HEK293T (cell line): Measurements from ENCODE around the gene ULBP2.
"Not testable (repeated sequence)": the region's sequence is repeated elsewhere in the genome, so short reads cannot be mapped to it uniquely, and the experiment has no call there.

Experiments used
- CTCF ChIA-PET: fragments of 350-600 bp; formaldehyde crosslinking; extraction: SDS; loops from one replicate; lab custom pipeline; 2021; ENCODE audit warnings: antibody characterized with exemption, inconsistent platforms; lab: Yijun Ruan, JAX
- POLR2A ChIA-PET: fragments of 350-600 bp; formaldehyde crosslinking; extraction: SDS; loops from one replicate; lab custom pipeline; 2020; ENCODE audit warnings: antibody characterized with exemption, inconsistent platforms; lab: Yijun Ruan, JAX
- DNase-seq: peaks from one replicate; pipeline ENCODE4 v3.0.0; 2012; ENCODE audit warnings: mixed read lengths; ENCODE audit errors: extremely low spot score
- ARNT ChIP-seq: fragments of 450-650 bp; IDR thresholded peaks from 2 replicates; pipeline ENCODE4 v1.6.1; 2017; ENCODE audit warnings: mild to moderate bottlenecking
- BHLHE40 ChIP-seq: fragments of 450-650 bp; IDR thresholded peaks from 2 replicates; pipeline ENCODE4 v1.6.1; 2016; ENCODE audit warnings: mild to moderate bottlenecking, moderate library complexity, borderline replicate concordance
- CTBP1 ChIP-seq: fragments of 450-650 bp; IDR thresholded peaks from 2 replicates; pipeline ENCODE4 v1.6.1; 2016; ENCODE audit warnings: borderline replicate concordance
- ELF4 ChIP-seq: fragments of 450-650 bp; IDR thresholded peaks from 2 replicates; pipeline ENCODE4 v1.6.1; 2017; ENCODE audit warnings: antibody characterized with exemption
- FOXA1 ChIP-seq: fragments of 450-650 bp; IDR thresholded peaks from 2 replicates; pipeline ENCODE4 v1.6.1; 2016; ENCODE audit warnings: mild to moderate bottlenecking
- FOXK2 ChIP-seq: fragments of 450-650 bp; IDR thresholded peaks from 2 replicates; pipeline ENCODE4 v1.6.1; 2016; ENCODE audit warnings: mild to moderate bottlenecking
- FOXM1 ChIP-seq: fragments of 450-650 bp; IDR thresholded peaks from 2 replicates; pipeline ENCODE4 v1.6.1; 2017; ENCODE audit warnings: mild to moderate bottlenecking, borderline replicate concordance
- HDGF ChIP-seq: fragments of 450-650 bp; IDR thresholded peaks from 2 replicates; pipeline ENCODE4 v1.6.1; 2017; ENCODE audit warnings: antibody characterized with exemption, borderline replicate concordance
- L3MBTL2 ChIP-seq: fragments of 450-650 bp; conservative IDR thresholded peaks from 2 replicates; pipeline ENCODE4 v1.6.1; 2016; ENCODE audit warnings: mild to moderate bottlenecking
- LEF1 ChIP-seq: fragments of 450-650 bp; IDR thresholded peaks from 2 replicates; pipeline ENCODE4 v1.6.1; 2017; ENCODE audit warnings: mild to moderate bottlenecking, borderline replicate concordance
- NFRKB ChIP-seq: fragments of 450-650 bp; IDR thresholded peaks from 2 replicates; pipeline ENCODE4 v1.6.1; 2016; ENCODE audit warnings: mild to moderate bottlenecking, moderate library complexity
- SP1 ChIP-seq: fragments of 450-650 bp; IDR thresholded peaks from 2 replicates; pipeline ENCODE4 v1.6.1; 2017
- SUZ12 ChIP-seq: fragments of 450-650 bp; IDR thresholded peaks from 2 replicates; pipeline ENCODE4 v1.6.1; 2016; ENCODE audit warnings: mild to moderate bottlenecking
- TARDBP ChIP-seq: fragments of 450-650 bp; IDR thresholded peaks from 2 replicates; pipeline ENCODE4 v1.6.1; 2016
- ZNF384 ChIP-seq: fragments of 450-650 bp; IDR thresholded peaks from 2 replicates; pipeline ENCODE4 v1.6.1; 2016
- TF ChIP-seq, protein P1 (sequence below): fragments of 450-650 bp; IDR thresholded peaks from 2 replicates; pipeline ENCODE4 v1.6.1; 2016

The ULBP2 gene

DNA sequence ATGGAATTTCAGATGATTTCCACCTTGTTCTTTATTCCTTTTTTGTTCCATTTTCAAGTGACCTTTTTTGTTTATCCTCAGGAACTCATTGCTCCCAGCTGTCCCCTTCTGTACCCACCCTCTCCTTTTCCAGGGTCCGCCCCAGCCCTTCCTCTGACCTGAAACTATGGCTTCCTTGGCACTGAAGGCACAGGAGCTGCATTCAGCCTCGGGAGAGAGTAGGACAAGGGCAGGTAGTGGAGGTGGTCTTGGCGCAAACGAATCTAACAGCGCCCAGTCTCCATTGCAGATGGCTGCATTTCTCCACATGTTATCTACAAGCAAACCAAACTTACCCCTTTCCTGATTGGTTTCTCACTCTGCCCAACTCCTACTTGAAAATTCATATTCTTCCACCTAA, 8.8 kb upstream of the ULBP2 start:
- TF ChIP-seq BHLHE40 = no peak
- TF ChIP-seq, protein P1, sequence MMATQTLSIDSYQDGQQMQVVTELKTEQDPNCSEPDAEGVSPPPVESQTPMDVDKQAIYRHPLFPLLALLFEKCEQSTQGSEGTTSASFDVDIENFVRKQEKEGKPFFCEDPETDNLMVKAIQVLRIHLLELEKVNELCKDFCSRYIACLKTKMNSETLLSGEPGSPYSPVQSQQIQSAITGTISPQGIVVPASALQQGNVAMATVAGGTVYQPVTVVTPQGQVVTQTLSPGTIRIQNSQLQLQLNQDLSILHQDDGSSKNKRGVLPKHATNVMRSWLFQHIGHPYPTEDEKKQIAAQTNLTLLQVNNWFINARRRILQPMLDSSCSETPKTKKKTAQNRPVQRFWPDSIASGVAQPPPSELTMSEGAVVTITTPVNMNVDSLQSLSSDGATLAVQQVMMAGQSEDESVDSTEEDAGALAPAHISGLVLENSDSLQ = no peak
- no peak for TF ChIP-seq TARDBP
- TF ChIP-seq L3MBTL2 = no peak
- no peak for TF ChIP-seq FOXA1
- TF ChIP-seq SUZ12 = no peak
- no peak for TF ChIP-seq HDGF
- TF ChIP-seq FOXK2 = no peak
- TF ChIP-seq ZNF384 = no peak
- TF ChIP-seq CTBP1 = no peak
- TF ChIP-seq NFRKB = no peak
- ChIA-PET CTCF (interaction anchor here (0.5 kb wide), 1 partner anchor 132 kb away, joined by 3 read pairs; no protein-coding TSS in a partner anchor), POLR2A (no interaction called here)
- DNase-seq = no peak

DNA sequence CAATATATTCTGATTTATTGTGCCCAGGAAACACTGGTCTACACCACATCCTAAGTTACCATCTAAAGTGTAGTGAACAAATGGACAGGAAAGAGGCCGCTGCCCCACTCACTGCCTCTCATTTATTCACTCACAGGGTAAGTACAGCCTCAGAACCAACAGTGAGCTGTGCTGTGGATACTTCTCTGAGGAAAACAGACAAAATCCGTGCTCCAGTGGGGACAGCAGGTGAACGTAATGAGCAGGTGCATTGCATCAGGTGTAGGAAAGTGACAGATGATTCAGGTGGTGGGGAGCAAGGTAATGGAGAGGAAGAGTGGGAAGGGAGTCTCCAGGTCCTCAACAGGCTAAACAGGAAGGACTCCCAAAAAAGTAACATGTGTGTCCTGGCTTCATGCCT, 8.4 kb upstream of the ULBP2 start:
- TF ChIP-seq TARDBP (no peak), FOXM1 (no peak), LEF1 (no peak), SP1 (no peak), HDGF (no peak), CTBP1 (no peak), ZNF384 (no peak), L3MBTL2 (no peak), FOXK2 (no peak), BHLHE40 (no peak)
- no peak for DNase-seq
- CTCF ChIA-PET = no interaction called here
- POLR2A ChIA-PET = no interaction called here

DNA sequence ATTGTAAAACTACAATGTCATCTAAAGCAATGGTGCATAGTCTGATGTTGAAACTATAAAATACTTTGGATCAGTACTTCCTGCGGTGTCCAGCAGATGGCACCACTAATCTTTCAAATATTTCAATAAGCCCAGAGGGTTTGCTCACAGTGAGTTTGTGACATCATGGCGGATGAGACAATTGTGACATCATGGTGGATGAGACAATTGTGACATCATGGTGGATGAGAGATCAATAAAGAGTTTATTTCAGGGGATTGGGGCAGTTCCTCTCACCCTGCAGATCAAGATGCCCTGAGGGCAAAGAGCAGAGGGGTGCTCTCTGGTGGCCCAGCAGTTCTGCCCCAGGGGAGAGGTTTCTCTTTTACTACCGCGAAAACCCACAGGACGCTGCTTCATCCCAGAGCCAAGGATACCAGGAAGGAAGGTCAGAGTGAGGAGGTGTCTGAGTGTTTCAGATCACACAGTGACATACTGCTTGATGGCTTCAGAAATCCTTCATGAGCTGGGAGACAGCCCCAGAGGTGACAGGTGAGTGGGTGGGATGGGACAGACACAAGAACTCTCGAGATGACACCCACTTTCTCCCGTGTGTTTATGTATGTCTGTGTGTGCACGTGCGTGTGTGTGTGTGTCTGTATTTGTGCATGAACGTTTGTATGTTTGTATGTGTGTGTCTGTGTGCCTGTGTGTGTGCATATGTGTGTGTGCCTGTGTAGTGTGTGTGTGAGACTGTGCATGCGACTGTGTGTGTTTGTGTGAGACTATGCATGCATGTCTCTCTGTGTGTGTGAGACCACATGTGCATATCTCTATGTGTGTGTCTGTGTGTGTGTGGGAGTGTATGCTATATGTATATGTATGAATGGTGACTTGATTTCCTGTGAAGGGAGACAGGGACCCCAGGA, 7.3 kb upstream of the ULBP2 start:
- POLR2A ChIA-PET = interaction anchor here (0.7 kb wide), 1 partner anchor 82 kb away, joined by 3 read pairs; no protein-coding TSS in a partner anchor
- peak; percentile 70 for DNase-seq
- CTCF ChIA-PET = interaction anchor here (1.0 kb wide), 1 partner anchor 82 kb away, joined by 3 read pairs; no protein-coding TSS in a partner anchor
- TF ChIP-seq ARNT = no peak
- TF ChIP-seq TARDBP = peak; percentile 97

DNA sequence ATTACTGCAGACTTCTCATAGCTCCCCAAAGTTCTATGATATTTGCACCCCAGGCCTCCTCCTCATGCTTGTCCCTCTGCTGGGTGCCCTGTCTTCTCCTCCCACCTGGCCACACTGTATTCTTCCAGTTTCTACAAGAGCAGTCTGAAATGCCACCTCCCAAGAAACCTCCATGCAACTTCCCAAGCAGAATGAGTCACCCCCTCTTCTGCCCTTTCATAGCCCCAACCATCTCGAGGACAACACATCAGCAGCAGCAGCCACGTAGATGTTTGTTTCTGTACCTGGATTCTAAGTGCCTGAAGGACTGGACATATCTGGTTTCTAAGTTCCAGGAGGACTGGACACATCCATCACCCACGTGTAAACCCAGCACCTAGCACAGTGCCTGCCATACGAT, 6.6 kb upstream of the ULBP2 start:
- CTCF ChIA-PET = interaction anchor here (1.0 kb wide), 1 partner anchor 82 kb away, joined by 3 read pairs; no protein-coding TSS in a partner anchor
- TF ChIP-seq LEF1 = no peak
- no peak for TF ChIP-seq NFRKB
- no peak for TF ChIP-seq SP1
- TF ChIP-seq FOXA1 = no peak
- no peak for TF ChIP-seq ZNF384
- no peak for TF ChIP-seq TARDBP
- no peak for TF ChIP-seq FOXM1
- TF ChIP-seq, protein P1 = no peak
- no peak for TF ChIP-seq FOXK2
- TF ChIP-seq ARNT = no peak
- no peak for TF ChIP-seq SUZ12
- DNase-seq = no peak
- POLR2A ChIA-PET = interaction anchor here (0.7 kb wide), 1 partner anchor 82 kb away, joined by 3 read pairs; no protein-coding TSS in a partner anchor

DNA sequence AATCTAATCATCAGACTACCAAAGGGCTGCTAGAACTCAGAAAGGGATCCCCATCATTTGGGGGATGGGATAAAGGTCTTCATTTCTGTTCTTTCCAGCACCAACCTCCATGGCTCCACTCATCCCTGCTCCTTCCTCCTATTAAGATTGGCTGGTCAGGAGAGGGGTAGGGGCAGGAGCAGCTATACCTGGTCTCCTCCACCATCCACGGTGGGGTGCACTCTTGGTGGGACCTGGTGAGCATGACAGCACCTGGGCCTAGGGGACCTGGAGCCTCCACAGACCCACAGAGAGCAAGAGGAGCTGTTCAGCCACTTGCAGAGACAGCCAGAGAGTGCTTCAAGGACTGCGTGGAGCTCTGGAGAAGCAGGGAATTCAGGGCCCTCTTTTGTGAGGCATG, 6.1 kb upstream of the ULBP2 start:
- TF ChIP-seq L3MBTL2 (no peak), ELF4 (no peak), LEF1 (no peak), ARNT (no peak), ZNF384 (no peak), HDGF (no peak), TARDBP (no peak), FOXK2 (no peak), FOXM1 (no peak), BHLHE40 (no peak), SUZ12 (no peak), CTBP1 (no peak), NFRKB (no peak), SP1 (no peak), FOXA1 (no peak)
- TF ChIP-seq, protein P1 = no peak
- POLR2A ChIA-PET = no interaction called here
- CTCF ChIA-PET = no interaction called here
- no peak for DNase-seq

DNA sequence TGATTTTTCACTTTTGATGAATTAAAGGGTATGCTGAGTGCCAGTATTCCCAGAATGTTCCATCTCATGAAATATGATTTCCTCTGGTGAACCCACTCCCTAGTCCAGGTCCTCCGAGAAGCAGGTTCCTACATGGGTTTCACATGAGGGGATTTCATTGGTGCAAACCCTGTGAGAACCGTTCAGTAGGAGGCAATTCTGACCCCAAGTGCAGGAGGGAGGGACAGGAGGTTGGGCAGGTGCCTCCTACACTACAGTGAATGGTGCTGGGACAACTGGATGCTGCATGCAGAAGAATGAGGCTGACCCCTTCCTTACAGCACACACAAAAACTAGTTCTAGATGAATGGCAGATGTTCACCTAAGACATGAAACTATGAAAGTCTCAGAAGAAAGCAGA, 5.1 kb upstream of the ULBP2 start:
- TF ChIP-seq, protein P1 = no peak
- TF ChIP-seq FOXM1 (no peak), FOXA1 (no peak), ELF4 (no peak), ARNT (no peak), BHLHE40 (no peak), HDGF (no peak)
- CTCF ChIA-PET = interaction anchor here (0.7 kb wide), 1 partner anchor 94 kb away, joined by 3 read pairs; no protein-coding TSS in a partner anchor
- POLR2A ChIA-PET = no interaction called here
- no peak for DNase-seq

DNA sequence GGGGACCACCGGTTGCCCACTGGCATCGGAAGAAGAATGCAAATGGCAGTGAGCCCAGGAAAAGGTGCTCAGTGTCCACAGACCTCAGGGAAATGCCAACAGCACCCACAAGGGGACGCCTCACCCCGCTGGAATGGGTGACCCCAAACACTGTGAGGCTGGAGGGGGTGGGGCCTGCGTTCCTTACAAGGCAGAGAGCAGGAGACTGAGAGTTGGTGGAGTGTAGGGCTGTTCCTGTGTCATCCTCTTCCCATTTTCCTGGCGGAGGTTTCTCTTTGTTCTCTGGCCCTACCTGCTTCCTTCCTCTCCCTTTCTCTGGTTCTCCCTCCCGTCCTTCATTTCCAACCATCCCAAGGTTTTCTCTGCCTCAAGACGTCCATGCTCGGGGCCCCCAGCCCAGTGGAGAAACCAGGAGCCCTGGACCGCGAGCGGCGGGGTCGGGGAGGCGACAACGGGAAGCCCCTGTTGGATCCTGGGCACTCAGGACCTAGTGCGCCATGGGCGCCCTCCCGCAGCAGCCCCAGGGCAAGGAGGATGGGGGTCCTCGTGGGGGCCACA, 3.7 kb upstream of the ULBP2 start:
- POLR2A ChIA-PET, DNase-seq, CTCF ChIA-PET: not testable (repeated sequence)
